ENCODE data around the gene MYLK.

DNA sequence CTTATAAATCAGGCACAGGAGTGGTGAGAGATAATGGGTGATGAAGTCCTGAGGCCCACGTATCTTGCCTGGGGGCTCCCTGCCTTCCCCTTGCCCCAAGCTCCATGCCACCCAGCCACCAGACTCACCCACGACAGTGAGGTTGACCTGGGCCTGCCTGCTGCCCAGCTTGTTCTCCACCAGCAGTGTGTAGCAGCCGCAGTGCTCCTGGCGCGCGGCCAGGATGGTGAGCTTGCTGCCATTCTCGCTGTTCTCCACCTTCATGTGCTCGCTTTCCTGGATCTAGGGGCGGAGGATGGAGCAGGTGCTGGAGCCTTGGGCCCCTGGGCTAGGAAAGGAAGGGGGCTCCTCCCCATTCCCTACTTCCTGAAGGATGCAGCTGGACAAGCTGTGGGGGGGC, 220.2 kb downstream of the MYLK start:
- no peak for TF ChIP-seq POLR2AphosphoS5 (IDR thresholded peaks at IDR 0.05; ENCODE audit: borderline replicate concordance, low read depth, low read length)
- no peak for TF ChIP-seq EZH2 (IDR thresholded peaks at IDR 0.05)

Data from SK-N-MC (cell line).